ENCODE measurements around the gene ACTR2.

- TF ChIP-seq, protein P1, sequence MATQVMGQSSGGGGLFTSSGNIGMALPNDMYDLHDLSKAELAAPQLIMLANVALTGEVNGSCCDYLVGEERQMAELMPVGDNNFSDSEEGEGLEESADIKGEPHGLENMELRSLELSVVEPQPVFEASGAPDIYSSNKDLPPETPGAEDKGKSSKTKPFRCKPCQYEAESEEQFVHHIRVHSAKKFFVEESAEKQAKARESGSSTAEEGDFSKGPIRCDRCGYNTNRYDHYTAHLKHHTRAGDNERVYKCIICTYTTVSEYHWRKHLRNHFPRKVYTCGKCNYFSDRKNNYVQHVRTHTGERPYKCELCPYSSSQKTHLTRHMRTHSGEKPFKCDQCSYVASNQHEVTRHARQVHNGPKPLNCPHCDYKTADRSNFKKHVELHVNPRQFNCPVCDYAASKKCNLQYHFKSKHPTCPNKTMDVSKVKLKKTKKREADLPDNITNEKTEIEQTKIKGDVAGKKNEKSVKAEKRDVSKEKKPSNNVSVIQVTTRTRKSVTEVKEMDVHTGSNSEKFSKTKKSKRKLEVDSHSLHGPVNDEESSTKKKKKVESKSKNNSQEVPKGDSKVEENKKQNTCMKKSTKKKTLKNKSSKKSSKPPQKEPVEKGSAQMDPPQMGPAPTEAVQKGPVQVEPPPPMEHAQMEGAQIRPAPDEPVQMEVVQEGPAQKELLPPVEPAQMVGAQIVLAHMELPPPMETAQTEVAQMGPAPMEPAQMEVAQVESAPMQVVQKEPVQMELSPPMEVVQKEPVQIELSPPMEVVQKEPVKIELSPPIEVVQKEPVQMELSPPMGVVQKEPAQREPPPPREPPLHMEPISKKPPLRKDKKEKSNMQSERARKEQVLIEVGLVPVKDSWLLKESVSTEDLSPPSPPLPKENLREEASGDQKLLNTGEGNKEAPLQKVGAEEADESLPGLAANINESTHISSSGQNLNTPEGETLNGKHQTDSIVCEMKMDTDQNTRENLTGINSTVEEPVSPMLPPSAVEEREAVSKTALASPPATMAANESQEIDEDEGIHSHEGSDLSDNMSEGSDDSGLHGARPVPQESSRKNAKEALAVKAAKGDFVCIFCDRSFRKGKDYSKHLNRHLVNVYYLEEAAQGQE (IDR thresholded peaks at IDR 0.05; ENCODE audit: low read depth), result no peak
- no peak; the same call in 1 of the 2 replicates for TF ChIP-seq EP300 (IDR thresholded peaks at IDR 0.05; ENCODE audit: borderline replicate concordance)
Measured at GRCh38 chr2:65227456-65228262, at the start of gene ACTR2.
